ENCODE results near the gene KRTAP5-3.
"Not testable (repeated sequence)": the region's sequence is repeated elsewhere in the genome, so short reads cannot be mapped to it uniquely, and the experiment has no call there.

Gene KRTAP5-3

DNA sequence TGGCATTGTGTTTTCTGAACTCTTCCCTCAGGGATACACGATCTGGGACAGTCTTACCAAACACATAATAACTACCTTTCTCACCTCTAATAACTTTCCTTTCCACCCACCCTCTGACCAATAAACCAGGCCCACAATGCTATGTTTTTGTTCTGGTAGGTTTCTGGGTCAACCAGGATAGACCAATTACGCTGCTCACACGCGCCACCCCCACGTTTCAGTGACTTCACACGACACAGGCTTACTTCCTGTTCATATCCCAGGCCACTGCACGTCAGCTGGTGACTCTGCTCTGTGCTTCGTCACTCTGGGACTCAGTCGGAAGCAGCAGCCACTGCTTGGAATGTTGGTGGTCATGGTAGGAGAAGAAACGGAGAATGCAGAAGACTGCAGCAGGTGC, 11.2 kb upstream of the KRTAP5-3 start:
- H2AFZ ChIP-seq (ENCODE audit: insufficient read depth, low read length, poor library complexity), result no peak overlapping the region
- no CpG with 5 or more reads among the region's 10 CpGs for WGBS (ENCODE audit: extremely low coverage, insufficient coverage, insufficient read length)
- no peak overlapping the region for H2BK5ac ChIP-seq (ENCODE audit: low read depth, low read length, poor library complexity)
- H3K14ac ChIP-seq (ENCODE audit: low read length), result no peak overlapping the region
- H3K9me3 ChIP-seq (ENCODE audit: insufficient read depth, low read depth, low read length), result peaks cover 10% of the 10 kb centered on the region
- no peak overlapping the region for H3K23ac ChIP-seq (ENCODE audit: low read length)
- no peak for DNase-seq
- no peak overlapping the region for H3K4me3 ChIP-seq (ENCODE audit: low read depth, low read length)
- H3K9ac ChIP-seq (ENCODE audit: low read length), result no peak overlapping the region
- H3K27me3 ChIP-seq (ENCODE audit: insufficient read depth, low read length), result no peaks in the 10 kb centered on the region
- no peaks in the 10 kb centered on the region for H3K36me3 ChIP-seq (ENCODE audit: control insufficient read depth in 1 of 2, insufficient read depth in 2 of 2, low read length in 2 of 2)
- H2AK5ac ChIP-seq (ENCODE audit: low read length), result no peak overlapping the region
- no peak overlapping the region for H3K27ac ChIP-seq (ENCODE audit: low read depth, low read length)
- H4K91ac ChIP-seq (ENCODE audit: low read depth, low read length), result no peak overlapping the region
- H3K79me1 ChIP-seq (ENCODE audit: low read length), result no peaks in the 10 kb centered on the region
- H4K8ac ChIP-seq (ENCODE audit: low read depth, low read length), result no peak overlapping the region
- no peak overlapping the region for H4K12ac ChIP-seq (ENCODE audit: low read depth, low read length)
- H3K18ac ChIP-seq (ENCODE audit: low read length), result no peak overlapping the region
- no peaks in the 10 kb centered on the region for H3K79me2 ChIP-seq (ENCODE audit: control insufficient read depth, insufficient read depth, low read length, poor library complexity)
- H3K4me1 ChIP-seq (ENCODE audit: control insufficient read depth in 1 of 2, insufficient read depth in 2 of 2, low read length in 2 of 2), result no peaks in the 10 kb centered on the region
- no peak overlapping the region for H2BK120ac ChIP-seq (ENCODE audit: insufficient read depth, low read length, poor library complexity)
- no peak overlapping the region for H3K4me2 ChIP-seq (ENCODE audit: low read length)
- no peak overlapping the region for H2BK12ac ChIP-seq (ENCODE audit: low read length)
- no peak overlapping the region for H3K4ac ChIP-seq (ENCODE audit: low read depth, low read length)

DNA sequence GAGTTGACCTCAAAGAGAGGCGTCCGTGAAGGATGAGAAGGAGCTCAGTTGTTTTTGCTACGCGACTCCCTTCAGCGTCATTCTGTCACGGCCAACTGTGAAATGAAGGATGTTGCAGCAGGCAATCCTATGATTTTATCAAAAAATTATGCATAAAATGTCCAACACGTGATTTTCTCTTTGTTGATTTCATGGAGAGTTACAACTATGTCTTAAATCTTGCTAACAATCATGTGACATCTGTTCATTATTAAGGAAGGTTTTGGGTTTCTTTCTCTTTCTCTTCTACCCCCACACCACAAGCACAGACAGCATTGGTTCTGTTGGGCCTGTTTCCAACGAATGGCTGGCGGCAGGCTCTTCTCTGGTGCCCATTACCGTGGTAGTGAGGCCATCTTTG, 10.0 kb upstream of the KRTAP5-3 start:
- H2AFZ ChIP-seq (ENCODE audit: insufficient read depth, low read length, poor library complexity), result no peak overlapping the region
- no peaks in the 10 kb centered on the region for H3K4me1 ChIP-seq (ENCODE audit: control insufficient read depth in 1 of 2, insufficient read depth in 2 of 2, low read length in 2 of 2)
- H3K79me1 ChIP-seq (ENCODE audit: low read length), result no peaks in the 10 kb centered on the region
- no peak overlapping the region for H3K4me3 ChIP-seq (ENCODE audit: low read depth, low read length)
- DNase-seq, result no peak
- H2BK5ac ChIP-seq (ENCODE audit: low read depth, low read length, poor library complexity), result no peak overlapping the region
- no peak overlapping the region for H4K8ac ChIP-seq (ENCODE audit: low read depth, low read length)
- peaks cover 10% of the 10 kb centered on the region for H3K9me3 ChIP-seq (ENCODE audit: insufficient read depth, low read depth, low read length)
- H4K91ac ChIP-seq (ENCODE audit: low read depth, low read length), result no peak overlapping the region
- no peaks in the 10 kb centered on the region for H3K79me2 ChIP-seq (ENCODE audit: control insufficient read depth, insufficient read depth, low read length, poor library complexity)
- H4K12ac ChIP-seq (ENCODE audit: low read depth, low read length), result no peak overlapping the region
- H3K27me3 ChIP-seq (ENCODE audit: insufficient read depth, low read length), result no peaks in the 10 kb centered on the region
- no peak overlapping the region for H3K18ac ChIP-seq (ENCODE audit: low read length)
- no peak overlapping the region for H3K4ac ChIP-seq (ENCODE audit: low read depth, low read length)
- no peak overlapping the region for H3K14ac ChIP-seq (ENCODE audit: low read length)
- no peak overlapping the region for H3K23ac ChIP-seq (ENCODE audit: low read length)
- H3K9ac ChIP-seq (ENCODE audit: low read length), result no peak overlapping the region
- no peaks in the 10 kb centered on the region for H3K36me3 ChIP-seq (ENCODE audit: control insufficient read depth in 1 of 2, insufficient read depth in 2 of 2, low read length in 2 of 2)
- no peak overlapping the region for H2AK5ac ChIP-seq (ENCODE audit: low read length)
- WGBS (ENCODE audit: extremely low coverage, insufficient coverage, insufficient read length), result no CpG with 5 or more reads among the region's 10 CpGs
- H2BK120ac ChIP-seq (ENCODE audit: insufficient read depth, low read length, poor library complexity), result no peak overlapping the region
- H2BK12ac ChIP-seq (ENCODE audit: low read length), result no peak overlapping the region
- no peak overlapping the region for H3K4me2 ChIP-seq (ENCODE audit: low read length)
- H3K27ac ChIP-seq (ENCODE audit: low read depth, low read length), result no peak overlapping the region

DNA sequence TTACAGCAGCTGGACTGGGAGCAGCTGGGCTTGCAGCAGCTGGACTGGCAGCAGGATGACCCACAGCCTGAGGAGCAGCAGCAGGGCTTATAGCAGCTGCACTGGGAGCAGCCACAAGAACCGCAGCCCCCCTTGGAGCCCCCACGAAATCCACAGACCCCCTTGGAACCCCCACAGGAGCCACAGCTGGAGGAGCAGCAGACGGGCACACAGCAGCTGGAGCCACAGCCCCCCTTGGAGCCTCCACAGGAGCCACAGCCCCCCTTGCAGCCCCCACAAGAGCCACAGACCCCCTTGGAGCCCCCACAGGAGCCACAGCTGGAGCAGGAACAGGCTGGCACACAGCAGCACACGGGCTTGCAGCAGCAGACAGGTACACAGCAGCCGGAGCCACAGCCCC, 362 bp downstream of the KRTAP5-3 start:
- not testable (repeated sequence) for DNase-seq; H3K9ac ChIP-seq (ENCODE audit: low read length); H3K4me2 ChIP-seq (ENCODE audit: low read length); H4K91ac ChIP-seq (ENCODE audit: low read depth, low read length); H2BK120ac ChIP-seq (ENCODE audit: insufficient read depth, low read length, poor library complexity); H2AFZ ChIP-seq (ENCODE audit: insufficient read depth, low read length, poor library complexity); H3K79me2 ChIP-seq (ENCODE audit: control insufficient read depth, insufficient read depth, low read length, poor library complexity); H3K4me3 ChIP-seq (ENCODE audit: low read depth, low read length); H2BK12ac ChIP-seq (ENCODE audit: low read length); H3K4me1 ChIP-seq (ENCODE audit: control insufficient read depth in 1 of 2, insufficient read depth in 2 of 2, low read length in 2 of 2); H3K36me3 ChIP-seq (ENCODE audit: control insufficient read depth in 1 of 2, insufficient read depth in 2 of 2, low read length in 2 of 2); H3K9me3 ChIP-seq (ENCODE audit: insufficient read depth, low read depth, low read length); H4K12ac ChIP-seq (ENCODE audit: low read depth, low read length); H3K14ac ChIP-seq (ENCODE audit: low read length); H3K4ac ChIP-seq (ENCODE audit: low read depth, low read length); H3K27ac ChIP-seq (ENCODE audit: low read depth, low read length); H3K23ac ChIP-seq (ENCODE audit: low read length); H3K79me1 ChIP-seq (ENCODE audit: low read length); H3K27me3 ChIP-seq (ENCODE audit: insufficient read depth, low read length); H4K8ac ChIP-seq (ENCODE audit: low read depth, low read length); H3K18ac ChIP-seq (ENCODE audit: low read length); H2AK5ac ChIP-seq (ENCODE audit: low read length); H2BK5ac ChIP-seq (ENCODE audit: low read depth, low read length, poor library complexity)
- WGBS (ENCODE audit: extremely low coverage, insufficient coverage, insufficient read length), result no CpG with 5 or more reads among the region's 5 CpGs

DNA sequence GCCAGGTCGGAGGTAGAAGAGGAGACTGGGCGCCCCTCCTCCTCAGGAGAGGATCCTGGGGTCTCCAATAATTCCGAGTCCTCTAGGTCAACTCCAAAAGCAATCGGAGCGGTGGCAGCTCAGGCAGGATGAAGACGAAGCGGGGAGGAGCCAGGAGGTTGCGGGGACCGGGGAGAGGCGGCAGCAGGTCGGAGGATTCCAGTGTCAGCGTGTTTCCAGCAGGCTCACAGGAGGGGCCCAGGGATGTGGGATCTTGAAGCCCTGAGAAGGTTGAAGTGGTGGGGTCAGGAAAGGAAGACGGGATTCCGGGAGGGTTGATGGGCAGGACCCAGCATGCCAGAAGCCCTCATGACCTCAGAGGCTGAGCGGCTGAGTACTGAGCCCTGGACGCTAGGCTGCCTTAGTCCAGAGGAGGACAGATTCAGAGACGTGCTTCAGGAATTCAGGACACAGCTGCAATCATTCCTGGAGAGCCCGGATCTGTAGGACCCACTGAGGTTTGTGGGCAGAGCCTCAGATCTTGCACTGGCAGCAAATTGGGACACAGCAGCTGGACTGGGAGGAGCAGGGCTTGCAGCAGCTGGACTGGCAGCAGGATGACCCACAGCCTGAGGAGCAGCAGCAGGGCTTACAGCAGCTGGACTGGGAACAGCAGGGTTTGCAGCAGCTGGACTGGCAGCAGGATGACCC, 962 bp downstream of the KRTAP5-3 start:
- H4K12ac ChIP-seq (ENCODE audit: low read depth, low read length); H3K9me3 ChIP-seq (ENCODE audit: insufficient read depth, low read depth, low read length); H2BK120ac ChIP-seq (ENCODE audit: insufficient read depth, low read length, poor library complexity): not testable (repeated sequence)

More for the DNA sequence above, 962 bp downstream of the KRTAP5-3 start:
- not testable (repeated sequence) for H2BK5ac ChIP-seq (ENCODE audit: low read depth, low read length, poor library complexity); H3K79me2 ChIP-seq (ENCODE audit: control insufficient read depth, insufficient read depth, low read length, poor library complexity); H2AFZ ChIP-seq (ENCODE audit: insufficient read depth, low read length, poor library complexity); H4K8ac ChIP-seq (ENCODE audit: low read depth, low read length); H3K4ac ChIP-seq (ENCODE audit: low read depth, low read length); H3K14ac ChIP-seq (ENCODE audit: low read length); H3K23ac ChIP-seq (ENCODE audit: low read length); H3K27me3 ChIP-seq (ENCODE audit: insufficient read depth, low read length); H3K4me2 ChIP-seq (ENCODE audit: low read length); H3K4me1 ChIP-seq (ENCODE audit: control insufficient read depth in 1 of 2, insufficient read depth in 2 of 2, low read length in 2 of 2); H3K4me3 ChIP-seq (ENCODE audit: low read depth, low read length); H3K18ac ChIP-seq (ENCODE audit: low read length); H3K27ac ChIP-seq (ENCODE audit: low read depth, low read length); H3K79me1 ChIP-seq (ENCODE audit: low read length); H3K9ac ChIP-seq (ENCODE audit: low read length); H2AK5ac ChIP-seq (ENCODE audit: low read length); H2BK12ac ChIP-seq (ENCODE audit: low read length); H3K36me3 ChIP-seq (ENCODE audit: control insufficient read depth in 1 of 2, insufficient read depth in 2 of 2, low read length in 2 of 2); H4K91ac ChIP-seq (ENCODE audit: low read depth, low read length); DNase-seq
- WGBS (ENCODE audit: extremely low coverage, insufficient coverage, insufficient read length), result no CpG with 5 or more reads among the region's 18 CpGs

Data from trophoblast cell (in vitro differentiated cells and primary cell).